Karpas-422 (cell line): ENCODE measurements around the gene SORCS1. TPM values are rescaled to one million over a fixed set of nuclear protein-coding genes. Genes with fewer than 3 reads are reported as not detected.

Experiments used
- DNase-seq: peaks from one replicate; pipeline ENCODE4 v3.0.0-alpha.2; 2015
- H2AFZ ChIP-seq: fragments of 200-600 bp; sonication (generic); 2 replicates; pipeline ENCODE4 v1.6.1; 2014; ENCODE audit warnings: antibody characterized with exemption, low read length, mixed read lengths
- H3K27ac ChIP-seq: fragments of 200-600 bp; sonication (generic); 2 replicates; pipeline ENCODE4 v1.5.1; 2014; ENCODE audit warnings: mild to moderate bottlenecking, low read length, moderate library complexity
- H3K27me3 ChIP-seq: fragments of 200-600 bp; sonication (generic); 2 replicates; pipeline ENCODE4 v1.6.1; 2014; ENCODE audit warnings: low read length, mixed read lengths
- H3K36me3 ChIP-seq: fragments of 200-600 bp; sonication (generic); 2 replicates; pipeline ENCODE4 v1.6.1; 2014; ENCODE audit warnings: low read length, mixed read lengths; ENCODE audit not compliant: insufficient read depth
- H3K4me1 ChIP-seq: fragments of 200-600 bp; sonication (generic); 2 replicates; pipeline ENCODE4 v1.6.1; 2014; ENCODE audit warnings: mild to moderate bottlenecking, low read length, mixed read lengths
- H3K4me2 ChIP-seq: fragments of 200-600 bp; sonication (generic); 2 replicates; pipeline ENCODE4 v1.6.1; 2014; ENCODE audit warnings: low read length, low read depth, mild to moderate bottlenecking; ENCODE audit not compliant: poor library complexity, severe bottlenecking
- H3K4me3 ChIP-seq: fragments of 200-600 bp; sonication (generic); 2 replicates; pipeline ENCODE4 v1.5.1; 2014; ENCODE audit warnings: mild to moderate bottlenecking, antibody characterized with exemption, low read length, mixed read lengths
- H3K79me2 ChIP-seq: fragments of 200-600 bp; sonication (generic); 2 replicates; pipeline ENCODE4 v1.6.1; 2014; ENCODE audit warnings: mild to moderate bottlenecking, low read length, mixed read lengths
- H3K9ac ChIP-seq: fragments of 200-600 bp; sonication (generic); 2 replicates; pipeline ENCODE4 v1.6.0; 2014; ENCODE audit warnings: low read length
- H3K9me2 ChIP-seq: fragments of 200-600 bp; sonication (generic), shearing (Covaris generic); replicated peaks from 2 replicates; pipeline ENCODE4 v1.6.0; 2014; ENCODE audit warnings: mild to moderate bottlenecking, low read length, moderate library complexity; ENCODE audit not compliant: insufficient read depth
- H3K9me3 ChIP-seq: fragments of 300-700, 200-600 bp; sonication (generic); 2 replicates; pipeline ENCODE4 v1.6.1; 2014; ENCODE audit warnings: low read length, mixed read lengths
- H4K20me1 ChIP-seq: fragments of 200-600 bp; sonication (generic); 2 replicates; pipeline ENCODE4 v1.6.1; 2014; ENCODE audit warnings: mild to moderate bottlenecking, antibody characterized with exemption, low read length, low read depth; ENCODE audit not compliant: insufficient read depth
- total RNA-seq: library from RNA; depleted of rRNA; stranded (reverse); fragments of >200 nt; shearing (Covaris generic); gene quantifications from 2 replicates; pipeline ENCODE4 v1.2.3, GENCODE V29; 2014; ENCODE audit warnings: low replicate concordance

Gene SORCS1
- total RNA-seq, 1 experiment from 2014 or later: not detected

- H3K4me3 ChIP-seq: no peak overlapping the region
- H3K79me2 ChIP-seq: no peaks in the 10 kb centered on the region
- no peak overlapping the region for H3K4me2 ChIP-seq
- no peak for DNase-seq
- peaks cover 25% of the 10 kb centered on the region for H3K9me3 ChIP-seq
- no peak overlapping the region for H3K27ac ChIP-seq
- H4K20me1 ChIP-seq: no peaks in the 10 kb centered on the region
- no peaks in the 10 kb centered on the region for H3K27me3 ChIP-seq
- no peak overlapping the region for H3K9ac ChIP-seq
- H2AFZ ChIP-seq: no peak overlapping the region
- H3K9me2 ChIP-seq: no peaks in the 10 kb centered on the region
- no peaks in the 10 kb centered on the region for H3K4me1 ChIP-seq
- H3K36me3 ChIP-seq: no peaks in the 10 kb centered on the region; the same call in 1 of the 2 replicates
These were observed 108.3 kb downstream of the SORCS1 start for GRCh38 chr10:107056182-107056581.

GRCh38 chr10:107054469-107055156 lies 109.9 kb downstream of the SORCS1 start:
- H3K27me3 ChIP-seq: no peaks in the 10 kb centered on the region
- no peak overlapping the region for H3K9ac ChIP-seq
- H2AFZ ChIP-seq: no peak overlapping the region
- H3K9me2 ChIP-seq: no peaks in the 10 kb centered on the region
- no peaks in the 10 kb centered on the region for H4K20me1 ChIP-seq
- no peak overlapping the region for H3K4me3 ChIP-seq
- H3K79me2 ChIP-seq: no peaks in the 10 kb centered on the region
- no peaks in the 10 kb centered on the region for H3K4me1 ChIP-seq
- DNase-seq: no peak
- H3K27ac ChIP-seq: no peak overlapping the region
- no peaks in the 10 kb centered on the region for H3K36me3 ChIP-seq
- H3K4me2 ChIP-seq: no peak overlapping the region
- peaks cover 25% of the 10 kb centered on the region for H3K9me3 ChIP-seq

GRCh38 chr10:107051769-107052168 lies 112.7 kb downstream of the SORCS1 start:
- no peak overlapping the region for H3K9ac ChIP-seq

GRCh38 chr10:107043461-107043860 lies 121.0 kb downstream of the SORCS1 start:
- Histone ChIP-seq H3K27ac (no peak overlapping the region), H3K27me3 (no peaks in the 10 kb centered on the region), H3K4me3 (no peak overlapping the region), H3K4me2 (no peak overlapping the region), H4K20me1 (no peaks in the 10 kb centered on the region), H3K36me3 (no peaks in the 10 kb centered on the region), H2AFZ (no peak overlapping the region), H3K4me1 (no peaks in the 10 kb centered on the region), H3K9me2 (no peaks in the 10 kb centered on the region), H3K79me2 (no peaks in the 10 kb centered on the region), H3K9me3 (peaks cover 3% of the 10 kb centered on the region; the same call in 1 of the 2 replicates), H3K9ac (no peak overlapping the region)
- no peak for DNase-seq

More at GRCh38 chr10:107051769-107052168, 112.7 kb downstream of the SORCS1 start:
- Histone ChIP-seq H2AFZ (no peak overlapping the region), H3K4me1 (no peaks in the 10 kb centered on the region), H3K36me3 (no peaks in the 10 kb centered on the region), H3K4me3 (no peak overlapping the region), H3K4me2 (no peak overlapping the region), H3K27ac (no peak overlapping the region), H3K9me3 (peaks cover 9% of the 10 kb centered on the region; the same call in 1 of the 2 replicates), H4K20me1 (no peaks in the 10 kb centered on the region), H3K79me2 (no peaks in the 10 kb centered on the region), H3K27me3 (no peaks in the 10 kb centered on the region), H3K9me2 (no peaks in the 10 kb centered on the region)
- no peak for DNase-seq

- no peak overlapping the region for H3K4me2 ChIP-seq
- H3K9me2 ChIP-seq: no peaks in the 10 kb centered on the region
- no peaks in the 10 kb centered on the region for H3K79me2 ChIP-seq
- H3K36me3 ChIP-seq: no peaks in the 10 kb centered on the region
- H2AFZ ChIP-seq: no peak overlapping the region
- no peak overlapping the region for H3K27ac ChIP-seq
- H4K20me1 ChIP-seq: no peaks in the 10 kb centered on the region
- no peaks in the 10 kb centered on the region for H3K27me3 ChIP-seq
- no peak overlapping the region for H3K4me3 ChIP-seq
- no peaks in the 10 kb centered on the region for H3K4me1 ChIP-seq
- no peak overlapping the region for H3K9ac ChIP-seq
- peaks cover 2% of the 10 kb centered on the region; the same call in 1 of the 2 replicates for H3K9me3 ChIP-seq
- no peak for DNase-seq
These were observed 127.0 kb downstream of the SORCS1 start for GRCh38 chr10:107037192-107038122.

GRCh38 chr10:107033799-107034422 lies 130.6 kb downstream of the SORCS1 start:
- Histone ChIP-seq H3K27me3 (no peaks in the 10 kb centered on the region), H3K4me3 (no peak overlapping the region)

GRCh38 chr10:107032700-107033401 lies 131.7 kb downstream of the SORCS1 start:
- Histone ChIP-seq H2AFZ (no peak overlapping the region), H4K20me1 (no peaks in the 10 kb centered on the region), H3K79me2 (no peaks in the 10 kb centered on the region), H3K27ac (no peak overlapping the region), H3K4me3 (no peak overlapping the region), H3K9me3 (peaks cover 6% of the 10 kb centered on the region; the same call in 1 of the 2 replicates), H3K9ac (no peak overlapping the region), H3K27me3 (no peaks in the 10 kb centered on the region), H3K9me2 (no peaks in the 10 kb centered on the region), H3K4me1 (no peaks in the 10 kb centered on the region), H3K4me2 (no peak overlapping the region), H3K36me3 (no peaks in the 10 kb centered on the region)
- DNase-seq: no peak

More at GRCh38 chr10:107033799-107034422, 130.6 kb downstream of the SORCS1 start:
- H3K79me2 ChIP-seq: no peaks in the 10 kb centered on the region
- H3K9me2 ChIP-seq: no peaks in the 10 kb centered on the region
- no peaks in the 10 kb centered on the region for H4K20me1 ChIP-seq
- no peak overlapping the region for H3K4me2 ChIP-seq
- H3K9ac ChIP-seq: no peak overlapping the region
- H3K27ac ChIP-seq: no peak overlapping the region
- H3K9me3 ChIP-seq: peaks cover 6% of the 10 kb centered on the region; the same call in 1 of the 2 replicates
- H2AFZ ChIP-seq: no peak overlapping the region
- no peak for DNase-seq
- H3K36me3 ChIP-seq: no peaks in the 10 kb centered on the region
- H3K4me1 ChIP-seq: no peaks in the 10 kb centered on the region
